Islet of Langerhans (tissue), 1 donor: ENCODE data around the gene FGF2.
"Not testable (repeated sequence)": the region's sequence is repeated elsewhere in the genome, so short reads cannot be mapped to it uniquely, and the experiment has no call there.

ENCODE experiments used
- FAIRE-seq: peaks from one replicate; lab custom pipeline; 2011; peaks lifted over from hg19 to GRCh38; lab: Jason Lieb, UNC

FGF2 gene

DNA sequence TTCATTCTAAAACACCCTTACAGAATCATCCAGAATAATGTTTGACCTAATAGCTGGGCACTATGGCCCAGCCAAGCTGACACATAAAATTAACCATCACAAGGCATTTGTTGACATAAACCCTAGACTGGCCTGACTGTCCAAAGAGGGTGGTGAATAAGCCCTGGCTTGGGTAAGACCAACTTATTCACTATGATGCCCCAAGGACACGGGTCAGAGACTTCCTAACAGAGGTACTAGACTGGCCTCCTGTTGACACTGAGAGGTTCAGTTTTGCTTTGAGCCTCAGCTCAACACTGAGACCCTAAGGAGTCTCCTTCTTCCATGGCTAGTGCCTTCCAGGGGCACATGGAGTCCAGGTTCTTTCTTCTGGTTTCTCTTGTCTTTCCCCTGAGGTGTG is 21.3 kb downstream of the FGF2 start:
- FAIRE-seq, result no peak

DNA sequence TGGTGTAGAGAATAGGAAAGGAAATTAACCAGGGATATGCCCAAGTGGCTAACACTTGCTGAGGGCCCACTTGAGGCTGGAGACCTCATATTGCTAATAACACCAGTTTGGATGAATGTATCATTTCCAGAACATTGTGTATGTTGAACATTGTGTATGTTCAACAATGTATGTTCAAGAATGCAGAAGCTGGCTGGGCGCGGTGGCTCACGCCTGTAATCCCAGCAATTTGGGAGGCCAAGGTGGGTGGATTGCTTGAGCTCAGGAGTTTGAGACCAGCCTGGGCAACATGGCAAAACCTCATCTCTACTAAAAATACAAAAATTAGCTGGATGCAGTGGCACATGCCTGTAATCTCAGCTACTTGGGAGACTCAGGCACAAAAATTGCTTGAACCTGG is 23.2 kb downstream of the FGF2 start:
- not testable (repeated sequence) for FAIRE-seq

DNA sequence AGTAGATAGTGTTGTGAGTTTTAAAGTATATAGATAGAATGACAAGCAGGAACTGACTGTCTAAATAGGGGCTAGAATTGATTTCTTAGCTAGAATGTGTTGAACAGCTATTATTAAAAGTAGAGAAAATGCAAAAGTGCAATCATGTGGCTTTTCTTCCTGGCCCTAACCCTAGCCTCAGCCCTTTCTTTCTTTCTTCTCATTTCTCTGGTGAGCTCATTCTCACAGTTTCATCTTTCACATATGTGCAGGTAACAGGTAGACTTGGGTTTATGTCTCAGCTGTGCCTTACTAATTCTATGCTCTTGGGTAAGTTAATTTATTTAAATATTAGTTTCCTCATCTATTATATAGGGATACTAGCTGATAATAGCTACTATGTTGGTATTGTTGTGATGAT is 24.9 kb downstream of the FGF2 start:
- no peak for FAIRE-seq

- no peak for FAIRE-seq
These were observed 28.1 kb downstream of the FGF2 start for GRCh38 chr4:122854447-122855352.

GRCh38 chr4:122855353-122855890 is 28.8 kb downstream of the FGF2 start:
- FAIRE-seq, result no peak

GRCh38 chr4:122857160-122857559 is 30.5 kb downstream of the FGF2 start:
- FAIRE-seq, result no peak

GRCh38 chr4:122858705-122859104 is 32.1 kb downstream of the FGF2 start:
- no peak for FAIRE-seq

- FAIRE-seq, result no peak
These were observed 34.7 kb downstream of the FGF2 start for GRCh38 chr4:122861172-122861943.

DNA sequence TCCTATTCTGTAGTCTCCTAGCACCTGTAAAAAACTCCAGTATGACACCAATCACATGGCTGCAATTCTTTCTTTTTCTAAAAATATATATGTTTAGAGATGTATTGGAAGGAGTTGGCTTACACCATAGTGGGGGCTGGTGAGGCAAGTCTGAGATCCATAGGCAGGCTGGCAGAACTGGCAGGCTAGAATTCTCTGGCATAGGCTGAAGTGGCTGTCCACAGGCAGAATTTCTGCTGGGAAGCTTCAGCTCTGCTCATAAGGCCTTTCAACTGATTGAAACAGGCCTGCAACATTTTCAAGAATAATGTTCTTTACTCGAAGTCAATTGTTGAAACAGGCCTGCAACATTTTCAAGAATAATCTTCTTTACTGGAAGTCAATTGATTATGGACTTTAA is 37.0 kb downstream of the FGF2 start:
- FAIRE-seq, result no peak

DNA sequence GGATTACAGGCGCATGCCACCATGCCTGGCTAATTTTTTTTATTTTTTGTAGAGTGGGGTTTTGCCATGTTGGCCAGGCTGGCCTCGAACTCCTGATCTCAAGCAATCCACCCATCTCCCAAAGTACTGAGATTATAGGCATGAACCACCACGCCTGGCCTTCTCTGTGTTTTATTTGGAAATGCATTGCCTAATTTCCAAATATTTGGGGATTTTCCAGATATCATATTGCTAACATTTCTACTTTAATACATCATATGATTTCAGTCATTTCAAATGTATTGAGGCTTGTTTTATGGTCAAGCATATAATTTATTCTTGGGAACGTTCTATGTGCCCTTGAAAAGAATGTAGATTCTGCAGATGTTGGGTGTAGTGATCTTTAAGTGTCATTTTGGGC is 38.8 kb downstream of the FGF2 start:
- no peak for FAIRE-seq

DNA sequence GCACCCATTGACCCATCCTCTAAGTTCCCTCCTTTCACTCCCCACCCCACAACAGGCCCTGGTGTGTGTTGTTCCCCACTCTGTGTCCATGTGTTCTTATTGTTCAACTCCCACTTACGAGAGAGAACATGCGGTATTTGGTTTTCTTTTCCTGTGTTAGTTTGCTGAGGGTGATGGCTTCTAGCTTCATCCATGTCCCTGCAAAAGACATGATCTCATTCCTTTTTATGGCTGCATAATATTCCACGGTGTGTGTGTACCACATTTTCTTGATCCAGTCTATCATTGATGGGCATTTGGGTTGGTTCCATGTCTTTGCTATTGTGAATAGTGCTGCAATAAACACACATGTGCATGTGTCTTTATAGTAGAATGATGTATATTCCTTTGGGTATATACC is 41.6 kb downstream of the FGF2 start:
- not testable (repeated sequence) for FAIRE-seq

DNA sequence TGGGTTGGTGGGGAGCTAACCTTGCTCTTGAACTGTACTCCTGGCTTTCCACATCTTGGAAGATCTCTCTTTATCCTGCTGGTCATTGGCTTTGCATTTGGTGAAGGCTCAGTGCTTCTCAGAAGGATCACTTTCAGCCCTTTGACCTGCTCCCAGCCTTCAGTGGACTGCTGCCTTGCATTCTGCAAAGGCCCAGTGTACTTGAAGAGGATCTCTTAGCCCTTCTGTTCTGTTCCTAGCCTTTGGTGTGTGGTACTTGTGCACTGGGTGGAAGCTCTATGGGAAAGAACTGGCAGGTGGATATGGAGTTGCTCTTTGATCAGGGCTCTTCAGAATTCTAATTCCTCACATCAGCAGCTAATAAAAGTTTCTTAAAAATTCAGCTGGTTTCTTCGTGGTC is 46.5 kb downstream of the FGF2 start:
- no peak for FAIRE-seq

GRCh38 chr4:122873821-122874593 is 47.4 kb downstream of the FGF2 start:
- peak; percentile 45 for FAIRE-seq

DNA sequence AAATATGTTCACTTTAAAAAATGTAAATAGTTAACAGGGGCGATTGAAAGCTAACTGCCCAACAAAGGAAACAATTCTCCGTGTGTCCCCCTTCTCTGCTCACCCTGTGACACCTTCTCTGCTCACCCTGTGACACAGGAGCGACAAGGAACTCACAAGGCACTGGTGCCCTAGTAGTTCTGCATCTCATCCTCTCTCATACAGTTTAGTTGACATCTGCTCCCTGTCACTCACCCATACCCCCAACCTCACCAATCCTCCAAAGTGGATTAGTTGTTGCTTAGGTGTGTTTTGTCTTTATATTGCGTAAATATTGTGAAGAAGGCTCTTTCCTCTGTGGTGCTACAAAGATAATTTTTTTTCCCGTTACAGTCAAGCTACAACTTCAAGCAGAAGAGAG is 49.3 kb downstream of the FGF2 start:
- no peak for FAIRE-seq

DNA sequence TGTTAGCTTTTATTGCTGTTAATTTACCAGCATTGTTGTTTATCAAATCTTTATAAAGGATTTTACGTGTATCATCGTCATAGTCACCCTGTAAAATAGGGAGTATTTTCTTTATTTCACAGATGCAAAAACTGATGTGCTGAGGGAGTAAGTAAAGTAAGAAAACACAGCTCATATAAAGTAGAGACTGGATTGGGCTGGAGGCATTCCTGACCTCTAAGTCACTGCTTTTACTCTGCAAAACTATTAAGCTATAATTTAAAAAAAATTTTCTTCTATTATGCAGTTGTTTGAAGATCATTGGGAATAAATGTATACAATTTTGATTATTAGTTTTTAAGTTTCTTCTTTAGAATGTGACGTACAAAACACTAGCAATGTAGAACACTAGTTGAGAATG is 49.8 kb downstream of the FGF2 start:
- FAIRE-seq, result no peak

DNA sequence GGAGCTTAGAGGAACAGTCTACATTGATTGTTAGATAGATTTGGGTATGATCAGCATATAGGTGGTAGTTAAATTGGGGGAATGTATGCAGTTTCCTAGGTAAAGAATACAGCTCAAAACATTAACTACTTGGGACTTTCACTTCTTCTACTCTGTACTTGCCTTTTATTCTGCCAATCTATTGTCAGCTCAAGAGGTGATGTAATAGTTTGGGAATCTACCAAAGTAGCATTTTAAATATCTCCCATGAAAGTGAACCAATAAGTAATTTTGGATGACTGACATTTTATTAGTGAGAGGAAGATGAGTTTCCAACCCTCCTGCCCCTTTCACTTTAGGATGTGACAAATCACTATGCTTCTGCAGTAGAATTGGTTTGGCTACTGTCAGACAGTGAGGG is 52.4 kb downstream of the FGF2 start:
- FAIRE-seq, result no peak

DNA sequence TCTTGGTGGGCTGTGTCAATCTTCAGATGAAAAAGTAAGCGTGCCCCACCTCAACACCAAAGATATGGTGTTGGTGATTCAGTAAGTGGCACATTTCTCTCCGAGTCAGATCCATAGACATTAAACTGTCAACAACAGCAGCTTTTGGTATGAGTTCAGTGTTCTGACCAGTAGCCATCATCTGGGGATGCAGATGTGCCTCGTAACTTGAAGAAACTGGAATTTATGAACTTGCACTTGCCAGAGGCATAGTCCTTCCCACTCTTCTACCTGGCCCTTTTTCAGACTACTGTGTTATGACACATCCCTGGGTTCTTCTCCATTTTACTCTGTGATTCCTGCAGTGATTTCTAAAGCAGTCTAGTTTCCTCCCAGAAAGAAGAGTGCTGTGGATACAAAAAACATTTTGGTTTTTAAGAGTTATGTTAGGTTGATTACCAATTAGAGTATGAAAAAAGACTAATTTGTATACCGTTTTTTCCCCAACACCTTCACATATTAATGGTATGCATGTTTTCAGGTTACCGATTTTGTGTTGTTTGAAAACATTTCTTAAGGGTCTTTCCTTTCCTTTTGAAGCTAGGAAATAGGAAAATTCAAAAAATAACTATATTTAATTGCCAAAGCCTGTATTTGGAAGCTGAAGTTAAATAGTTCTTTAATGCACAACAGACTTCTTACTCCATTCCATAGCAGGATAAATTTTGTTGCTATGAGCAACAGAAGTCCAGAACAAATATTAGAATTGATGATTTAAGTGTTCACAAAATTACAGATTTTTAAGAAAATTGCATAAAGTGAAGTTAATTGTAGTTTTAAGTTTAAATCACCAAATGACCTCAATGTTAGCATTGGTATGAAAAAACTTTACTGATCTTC is 56.5 kb downstream of the FGF2 start:
- FAIRE-seq, result no peak

DNA sequence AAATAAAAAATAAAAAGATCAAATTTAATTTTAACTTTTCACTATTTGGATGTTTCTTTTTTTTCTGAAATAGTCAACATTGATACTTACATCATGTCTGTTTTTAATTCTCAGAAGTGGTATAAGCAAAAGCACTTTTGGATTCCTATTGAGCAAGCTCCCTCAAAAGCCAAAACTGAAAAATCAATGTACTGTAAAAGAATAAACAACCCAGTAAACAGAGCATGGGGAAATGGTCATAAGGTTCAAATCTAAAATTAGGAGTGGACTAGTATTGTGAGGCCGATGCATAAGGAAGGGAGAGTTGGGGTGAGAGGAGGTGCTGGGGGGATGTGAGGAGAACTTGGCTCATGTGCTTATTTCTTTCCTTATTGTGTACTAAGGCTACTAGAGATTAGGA is 57.9 kb downstream of the FGF2 start:
- no peak for FAIRE-seq

GRCh38 chr4:122889726-122890125 is 63.1 kb downstream of the FGF2 start:
- no peak for FAIRE-seq

DNA sequence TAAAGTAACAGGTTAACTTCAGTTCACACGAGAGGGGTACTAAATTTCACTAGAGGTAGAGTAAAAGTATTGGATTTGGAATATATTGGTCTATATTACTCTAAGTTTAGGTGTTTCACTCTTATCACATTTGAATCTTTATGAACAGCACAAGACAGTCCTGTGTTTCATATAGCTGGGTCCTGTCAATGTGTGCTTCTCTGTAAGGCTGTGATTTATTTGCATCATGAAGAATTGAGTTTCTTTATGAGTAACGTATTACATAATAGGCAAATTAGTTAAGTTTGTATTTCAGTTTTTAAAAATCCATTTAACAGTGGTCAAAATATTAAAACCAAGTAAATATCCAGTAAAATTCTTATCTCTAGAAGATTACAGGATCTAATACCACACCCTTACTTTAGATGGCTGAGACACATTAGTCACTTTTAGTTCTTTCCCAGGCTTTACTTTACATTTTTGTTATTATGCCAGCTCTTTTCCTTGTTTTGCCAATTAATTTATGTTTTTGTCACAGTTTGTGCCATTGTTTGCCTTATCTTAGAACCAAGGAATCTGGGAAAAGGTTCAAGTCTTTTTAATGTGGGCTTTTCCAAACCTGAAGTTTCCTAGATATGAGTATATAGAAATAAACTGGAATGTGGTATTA is 63.6 kb downstream of the FGF2 start:
- no peak for FAIRE-seq

- FAIRE-seq, result peak; percentile 94
These were observed 68.2 kb downstream of the FGF2 start for GRCh38 chr4:122894827-122895226.
